Stimulated activated CD8-positive, alpha-beta memory T cell treated with anti-CD3 and anti-CD28 coated beads, Interleukin-7, amount 100 ng/mL, for 24 hours (primary cell): Measurements from ENCODE around the gene PGM1.

Experiments
- DNase-seq: peaks from one replicate; pipeline ENCODE4 v3.0.0-alpha.2; 2020; ENCODE audit warnings: low read depth

PGM1 gene

DNA sequence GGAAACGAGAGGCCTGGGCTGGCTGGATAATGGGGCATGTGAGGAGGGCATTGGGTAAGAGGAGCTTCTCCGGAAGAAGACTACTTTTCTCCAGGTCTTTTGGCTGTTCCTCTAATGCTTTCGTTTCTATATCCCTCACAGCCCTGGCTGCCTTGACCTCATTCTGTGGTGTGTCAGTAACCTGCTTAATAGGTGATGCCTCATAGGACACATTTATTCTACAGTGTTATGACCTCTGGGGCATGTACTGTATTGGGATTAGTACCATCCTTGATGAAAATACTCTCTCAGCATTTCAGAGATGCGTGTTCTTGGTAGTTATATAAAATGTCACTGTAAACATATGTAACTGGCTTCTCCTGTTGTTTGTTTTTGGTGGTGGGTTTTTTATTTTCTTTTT, 40.1 kb downstream of the PGM1 start:
- DNase-seq = no peak

DNA sequence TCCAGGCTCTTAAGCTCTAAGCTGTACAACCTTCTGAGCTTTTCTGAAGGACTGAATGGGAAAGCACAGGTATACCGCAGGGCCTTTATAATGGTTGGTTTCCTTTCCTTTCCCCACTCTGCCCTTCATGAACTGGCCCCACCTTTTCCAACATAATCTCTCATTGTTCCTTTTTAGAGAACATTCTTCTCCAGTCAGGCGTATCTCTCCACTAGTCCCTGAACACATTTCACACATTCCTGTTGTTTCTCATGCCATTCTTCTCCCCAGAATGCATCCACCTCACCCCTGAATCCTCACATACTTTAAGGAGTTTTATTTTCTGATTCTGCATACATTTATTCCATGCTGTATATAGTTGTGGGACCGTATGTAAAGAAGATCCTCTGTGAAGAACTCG, 41.3 kb downstream of the PGM1 start:
- no peak for DNase-seq

DNA sequence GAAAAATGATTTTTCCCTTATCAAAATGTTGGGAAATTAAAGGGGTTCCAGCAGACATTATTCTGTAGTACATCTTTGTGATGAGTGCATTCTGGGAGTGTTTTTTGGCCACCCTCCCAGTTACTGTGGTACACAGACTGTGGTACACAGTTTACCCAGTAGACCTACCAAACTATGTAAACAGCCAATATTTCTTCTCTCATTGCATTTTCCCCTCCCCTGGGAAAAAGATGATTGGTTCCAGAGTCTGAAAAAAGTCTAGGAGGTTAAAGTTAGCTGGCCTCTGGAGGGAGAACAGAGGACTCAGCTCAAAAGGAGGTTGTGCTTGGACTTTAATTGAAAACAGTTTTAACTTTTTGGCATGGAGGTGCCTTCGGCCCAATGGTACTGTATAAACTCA, 42.5 kb downstream of the PGM1 start:
- no peak for DNase-seq

- no peak for DNase-seq
These were observed 43.2 kb downstream of the PGM1 start for GRCh38 chr1:63636192-63637105.

- no peak for DNase-seq
These were observed 45.3 kb downstream of the PGM1 start for GRCh38 chr1:63638471-63638870.

GRCh38 chr1:63638875-63639274, 45.7 kb downstream of the PGM1 start:
- no peak for DNase-seq

DNA sequence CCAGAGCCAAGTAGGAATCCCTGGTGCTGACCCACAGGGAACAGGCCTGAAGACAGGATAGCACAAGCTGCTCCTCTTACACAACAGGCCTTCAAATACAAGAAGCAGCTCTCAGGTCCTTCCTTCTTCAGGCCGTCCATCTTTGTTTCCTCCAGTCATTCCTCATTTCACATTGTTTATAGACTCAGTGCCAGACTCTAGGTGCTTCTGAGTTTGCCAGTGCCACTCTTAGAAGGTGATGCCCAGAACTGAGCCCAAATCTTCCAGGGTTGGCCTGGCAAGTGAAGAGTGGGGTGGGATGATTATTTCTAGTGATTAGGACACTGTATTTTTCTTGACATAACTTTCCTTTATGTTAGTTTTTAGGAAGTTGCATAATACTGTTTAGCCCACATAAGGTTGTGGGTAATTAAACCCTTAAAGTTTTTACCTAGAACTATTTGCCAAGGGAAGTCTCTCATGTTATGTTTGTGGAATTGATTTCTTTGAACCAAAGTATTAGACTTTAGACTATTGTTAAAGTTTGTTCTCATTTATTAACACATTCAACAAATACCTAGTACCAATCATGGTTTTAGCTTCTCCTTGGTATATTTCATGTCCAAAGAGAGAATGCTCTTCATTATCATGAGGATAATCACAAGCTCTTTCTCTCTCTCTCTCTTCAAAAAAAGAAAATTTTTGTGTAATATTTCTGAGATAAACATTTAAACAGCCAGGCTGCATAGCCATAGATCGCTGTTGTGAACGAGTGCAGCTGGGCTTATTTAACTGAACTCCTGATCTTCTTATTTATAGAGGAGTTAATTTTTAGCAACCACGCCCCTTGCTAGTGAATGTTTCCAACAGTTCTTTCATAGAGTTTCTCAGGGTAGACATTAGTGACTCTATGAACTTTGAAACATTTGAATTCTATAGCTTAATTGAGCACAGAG, 47.7 kb downstream of the PGM1 start:
- no peak for DNase-seq

DNA sequence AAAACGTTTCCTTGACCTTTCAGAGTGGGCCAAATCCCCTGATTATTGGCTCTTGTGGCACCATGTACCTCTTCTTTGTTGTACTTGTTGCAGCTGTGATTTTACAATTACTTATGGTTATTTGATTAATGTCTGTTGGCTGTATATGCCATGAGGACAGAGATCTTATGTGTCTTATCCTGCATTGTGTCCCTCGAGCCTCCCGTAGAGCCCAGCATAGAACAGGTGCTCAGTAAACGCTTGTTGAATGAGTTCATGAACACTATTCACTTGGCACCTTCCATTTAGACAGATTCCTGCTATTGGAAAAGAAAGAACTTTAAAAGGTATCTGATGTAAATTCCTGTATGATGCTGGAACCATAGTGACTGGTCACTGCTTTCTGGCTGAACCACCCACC, 48.4 kb downstream of the PGM1 start:
- DNase-seq = no peak

DNA sequence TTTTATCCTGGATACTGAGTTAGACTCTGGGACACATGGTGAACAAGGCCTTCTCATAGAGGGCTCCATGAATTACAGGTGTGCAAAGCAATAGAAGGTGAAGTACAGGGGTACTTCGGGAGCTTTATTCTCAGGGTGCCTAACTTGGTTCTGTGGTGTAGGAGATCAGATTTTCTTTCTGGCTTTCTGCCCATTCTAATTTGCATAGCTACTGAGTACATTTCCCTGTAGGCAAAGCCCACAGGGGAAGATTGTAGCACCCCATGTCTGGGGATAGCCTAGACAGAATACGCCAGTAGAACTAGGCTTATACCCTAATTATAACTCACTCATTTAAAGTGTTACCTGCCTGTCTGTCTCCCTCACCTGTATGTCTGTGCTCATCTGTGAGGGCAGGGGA, 49.7 kb downstream of the PGM1 start:
- no peak for DNase-seq

GRCh38 chr1:63643517-63643916, 50.3 kb downstream of the PGM1 start:
- DNase-seq = no peak

- DNase-seq = no peak
These were observed 50.7 kb downstream of the PGM1 start for GRCh38 chr1:63643926-63644325.

DNA sequence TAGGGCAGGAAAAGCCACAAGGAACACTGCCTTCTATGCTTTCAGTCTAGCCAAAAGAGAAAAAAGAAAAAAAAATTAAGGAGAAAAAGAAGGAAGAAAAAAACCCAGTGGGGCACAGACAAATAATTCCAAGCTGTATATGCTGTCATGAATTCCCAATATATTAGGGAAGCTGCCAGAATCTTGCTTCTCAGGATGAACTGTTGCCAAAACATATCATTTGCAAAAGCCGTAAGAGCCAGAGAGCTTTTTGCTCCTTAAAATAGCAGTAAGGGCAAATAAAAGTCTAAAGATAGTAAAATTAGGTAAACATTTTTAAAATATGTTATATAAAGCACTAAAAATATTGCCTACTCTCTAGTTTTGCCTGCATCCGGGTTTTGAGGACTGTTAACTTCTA, 52.1 kb downstream of the PGM1 start:
- DNase-seq = no peak

DNA sequence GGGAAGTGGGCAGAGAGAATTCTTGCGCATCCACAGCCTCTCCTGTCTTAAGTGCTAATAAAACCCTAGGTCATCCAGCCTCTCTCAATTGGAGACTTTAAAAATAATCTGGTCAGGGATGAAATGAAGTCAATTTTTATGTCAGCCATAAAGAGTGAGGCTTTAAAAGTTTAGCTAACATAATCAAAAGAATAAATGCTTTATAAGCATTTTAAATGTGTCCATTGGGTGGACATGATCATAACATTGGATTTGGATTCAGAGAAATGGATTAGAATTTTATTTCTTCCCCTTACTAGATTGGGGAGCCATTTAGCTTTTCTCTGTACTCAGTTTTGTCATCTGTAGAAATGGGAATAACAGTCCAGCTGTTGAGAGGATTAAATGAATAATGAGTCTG, 55.5 kb downstream of the PGM1 start:
- DNase-seq = no peak

- no peak for DNase-seq
These were observed 58.0 kb downstream of the PGM1 start for GRCh38 chr1:63651161-63651701.

DNA sequence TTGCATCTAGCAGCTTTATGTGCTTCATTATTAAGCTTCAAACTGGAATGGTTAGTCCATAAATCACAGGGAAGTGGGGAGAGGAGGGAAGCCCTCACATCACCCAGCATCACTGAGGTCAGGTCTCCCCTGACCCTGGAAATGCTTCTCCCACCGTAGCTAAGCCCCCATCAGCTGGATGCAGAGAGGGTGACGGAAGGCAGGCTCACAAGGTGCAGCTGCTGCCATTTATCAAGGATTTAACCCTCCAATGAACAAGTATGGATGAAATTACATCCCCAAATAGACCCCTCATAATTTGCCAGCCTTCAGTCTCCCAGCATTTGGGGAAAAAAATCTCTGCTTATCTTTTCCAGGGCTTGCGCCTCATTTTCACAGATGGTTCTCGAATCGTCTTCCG, 60.8 kb downstream of the PGM1 start:
- DNase-seq = no peak

DNA sequence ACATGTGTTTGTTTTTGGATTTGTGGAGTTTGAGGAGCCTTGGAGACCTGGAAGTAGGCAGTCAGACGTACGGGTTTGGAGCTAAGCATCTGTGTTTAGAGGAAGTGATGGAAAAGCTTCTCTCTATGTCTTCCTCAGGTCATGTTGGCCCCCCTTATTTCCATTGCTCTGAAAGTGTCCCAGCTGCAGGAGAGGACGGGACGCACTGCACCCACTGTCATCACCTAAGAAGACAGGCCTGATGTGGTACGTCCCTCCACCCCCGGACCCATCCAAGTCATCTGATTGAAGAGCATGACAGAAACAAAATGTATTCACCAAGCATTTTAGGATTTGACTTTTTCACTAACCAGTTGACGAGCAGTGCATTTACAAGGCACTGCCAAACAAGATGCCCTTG, 66.2 kb downstream of the PGM1 start:
- no peak for DNase-seq

- no peak for DNase-seq
These were observed 69.0 kb downstream of the PGM1 start for GRCh38 chr1:63662056-63662836.

DNA sequence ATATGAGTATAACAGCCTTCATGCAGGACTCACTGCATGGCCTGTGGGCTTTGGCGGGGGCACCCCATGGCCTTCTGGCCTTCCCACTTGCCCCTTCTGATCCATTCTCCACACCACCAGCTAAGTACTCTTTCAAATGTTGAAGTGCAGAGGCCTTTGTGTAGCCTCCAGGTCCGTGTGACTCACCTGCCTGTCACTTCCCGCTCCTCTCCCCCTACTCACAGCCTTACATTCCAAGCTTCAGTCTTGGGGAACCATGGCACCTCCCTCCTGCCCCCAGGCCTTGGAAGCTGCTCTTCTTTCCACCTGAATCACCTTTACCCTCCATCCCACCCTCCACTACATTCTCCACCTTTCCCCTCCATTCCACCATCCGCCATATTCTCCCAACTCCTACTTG, 69.6 kb downstream of the PGM1 start:
- DNase-seq = no peak

- no peak for DNase-seq
These were observed 70.1 kb downstream of the PGM1 start for GRCh38 chr1:63663301-63663700.

DNA sequence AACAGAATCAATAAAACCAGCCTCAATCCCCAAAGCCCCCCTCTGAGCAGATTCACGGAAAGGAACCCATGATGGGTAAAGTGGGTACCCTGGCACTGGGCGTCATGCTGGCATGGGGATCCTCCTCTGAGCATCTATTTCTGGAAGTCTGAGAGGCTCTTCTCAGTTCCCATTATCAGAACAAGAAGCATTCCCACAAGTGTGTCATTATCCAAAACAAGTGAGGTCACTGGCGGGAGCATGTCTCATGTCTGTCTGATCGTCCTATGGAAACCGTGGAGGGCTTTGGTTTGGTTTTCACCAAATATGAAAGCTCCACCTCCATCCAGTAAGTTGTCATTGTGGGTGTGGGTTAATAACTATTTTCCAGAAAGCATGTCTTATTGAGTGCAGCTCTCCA, 70.7 kb downstream of the PGM1 start:
- no peak for DNase-seq

GRCh38 chr1:63664742-63665141, 71.5 kb downstream of the PGM1 start:
- no peak for DNase-seq

GRCh38 chr1:63665410-63665809, 72.2 kb downstream of the PGM1 start:
- no peak for DNase-seq
